Left colon (tissue), 2 donors: ENCODE results near the gene MARCHF6. TPM values are rescaled to one million over a fixed set of nuclear protein-coding genes. Genes with fewer than 3 reads are reported as not detected.

ENCODE experiments used
- ATAC-seq: fragments of 200-7000 bp; cut with Tn5 transposase; one replicate; pipeline ENCODE4 v1.9.1; 2020; ENCODE audit warnings: mild to moderate bottlenecking, moderate library complexity
- DNase-seq, 2 donors: peaks; one replicate each; pipeline ENCODE4 v3.0.0-alpha.2; 2020
- intact Hi-C, 2 donors: fragments of 100-400 bp; cut with DNase I in 1 of 2; cut with micrococcal nuclease in 1 of 2; formaldehyde crosslinking; loops; one replicate each; pipeline versions ENCODE4 v1.11.2 to v1.14.0; 2022; cut with DNase I, micrococcal nuclease
- total RNA-seq, 2 donors: library from RNA; stranded (reverse); fragmentation: NEBNext Ultra II Directional; extraction: Animal tissue kit (Norgen Biotek cat#: 25700); gene quantifications; one replicate each; pipeline ENCODE4 v1.2.1, GENCODE V29; 2021
- donor health status: DM: no; HTN: no; CAD: no.
- donor health status: DM: yes; HTN: yes; CAD: no.

Gene MARCHF6
- total RNA-seq, 2 donors from 2014 or later, result 153 to 168 TPM

- intact Hi-C loops, result no loop called here
- ATAC-seq (no peak), DNase-seq (no peak)
Measured at GRCh38 chr5:10400831-10401230, 47.3 kb downstream of the MARCHF6 start.

DNA sequence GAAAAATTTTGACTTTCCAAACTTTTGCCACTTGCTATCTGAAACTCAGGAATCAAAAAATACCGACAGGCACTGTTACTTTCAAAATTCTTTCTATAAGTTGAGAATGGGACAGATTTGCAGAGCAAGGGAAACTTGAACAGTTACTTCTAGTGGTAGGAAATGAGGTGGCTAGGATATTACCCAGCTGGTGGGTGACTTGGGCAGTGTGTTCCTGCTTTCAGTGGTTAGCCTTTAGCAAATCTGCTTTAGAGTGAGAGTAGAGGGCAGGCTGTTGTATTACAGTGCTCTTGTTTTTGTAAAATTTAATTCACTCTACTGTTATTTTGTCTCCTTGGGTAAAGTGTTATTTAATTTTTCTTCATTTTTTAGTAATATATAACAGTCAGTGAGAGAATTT, 48.0 kb downstream of the MARCHF6 start:
- ATAC-seq (no peak), DNase-seq (no peak)
- intact Hi-C loops, result no loop called here

Other genes with a start within 250 kb of the MARCHF6 start
- 10 to 100 TPM; 13.2 to 17.4 TPM for gene ATPSCKMT, start 103.8 kb upstream of the MARCHF6 start, total RNA-seq
- 100 to 1,000 TPM; 136 to 150 TPM for gene CCT5, start 103.4 kb upstream of the MARCHF6 start, total RNA-seq
- gene CMBL, start 45.8 kb upstream of the MARCHF6 start, total RNA-seq, result 100 to 1,000 TPM; 172 to 182 TPM
- gene ROPN1L, start 88.2 kb downstream of the MARCHF6 start, total RNA-seq, result not detected
- gene ANKRD33B, start 210.4 kb downstream of the MARCHF6 start, total RNA-seq, result 1 to 10 TPM in 1 of 2 donors, under 1 TPM in 1; 0.61 to 1.8 TPM